ENCODE data around the gene ARL14EP.

The ARL14EP gene

DNA sequence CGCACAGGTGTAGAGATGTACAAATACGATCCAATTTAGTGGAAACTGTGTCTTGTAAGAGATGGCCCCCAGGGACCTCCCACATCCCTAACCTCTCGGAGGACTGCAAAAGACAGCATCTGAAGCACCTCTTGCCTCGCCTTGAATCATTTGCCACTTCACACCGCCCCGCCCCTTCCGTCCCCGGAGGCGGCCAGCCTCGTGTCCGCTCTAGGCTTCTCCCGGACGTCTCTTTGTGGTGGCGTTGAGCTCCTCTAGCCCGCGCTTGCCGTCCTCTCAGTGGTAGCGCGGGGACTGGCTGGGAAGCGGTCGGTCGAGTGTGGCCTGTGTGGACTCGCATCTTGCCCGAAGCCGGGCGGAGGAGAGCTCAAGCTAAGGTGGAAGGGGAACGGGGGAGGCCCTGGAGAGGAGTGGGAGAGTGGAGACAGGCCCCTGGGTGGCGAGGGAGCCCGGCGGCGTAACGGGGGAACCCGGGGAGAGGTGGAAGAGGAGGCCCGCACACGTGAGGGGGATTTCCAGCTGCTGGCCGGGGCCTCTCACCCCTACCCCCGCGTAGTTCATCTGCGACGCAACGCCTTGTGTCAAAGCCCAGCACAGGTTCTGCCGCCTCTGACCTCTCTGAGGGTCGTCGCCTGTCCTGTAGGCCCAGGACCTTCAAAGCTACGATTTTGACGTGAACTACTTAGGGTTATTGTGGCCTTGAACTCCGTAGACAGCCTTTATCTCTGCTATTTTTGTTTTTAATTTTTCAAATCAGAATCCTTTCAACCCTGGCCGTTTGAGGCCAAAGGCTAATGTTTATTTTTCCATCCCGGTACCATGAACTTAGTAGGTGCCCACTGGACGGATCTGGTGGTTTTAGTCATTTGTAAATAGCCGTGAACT is at the start of gene ARL14EP:
TSS of gene ARL14EP (plus strand) at position 279 of the 885 bp plus-strand sequence. CDS start 7,845 bp downstream, outside the sequence.
- DNase-seq (ENCODE audit: low read depth in 2 of 2) = peak; percentile 75 to 87

DNA sequence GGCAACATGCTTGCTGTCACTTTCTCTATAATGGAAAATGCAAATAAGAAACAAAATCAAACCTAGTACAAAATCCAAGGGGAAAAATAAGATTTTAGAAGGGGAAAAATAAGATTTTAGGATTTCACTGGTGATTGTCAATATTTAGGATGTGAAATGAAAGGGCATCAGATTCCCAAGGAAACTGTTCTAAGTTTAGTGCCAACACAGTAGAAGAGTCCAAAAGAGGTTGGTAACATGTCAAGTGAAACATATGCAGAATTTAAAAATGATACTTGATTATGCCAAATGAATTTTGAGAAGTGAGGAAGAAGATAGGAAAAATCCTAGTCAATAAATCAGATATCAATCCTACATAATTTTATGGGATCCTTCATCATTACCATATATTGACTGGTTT is 45.7 kb upstream of the ARL14EP start:
- no peak for DNase-seq (ENCODE audit: low read depth in 2 of 2)

DNA sequence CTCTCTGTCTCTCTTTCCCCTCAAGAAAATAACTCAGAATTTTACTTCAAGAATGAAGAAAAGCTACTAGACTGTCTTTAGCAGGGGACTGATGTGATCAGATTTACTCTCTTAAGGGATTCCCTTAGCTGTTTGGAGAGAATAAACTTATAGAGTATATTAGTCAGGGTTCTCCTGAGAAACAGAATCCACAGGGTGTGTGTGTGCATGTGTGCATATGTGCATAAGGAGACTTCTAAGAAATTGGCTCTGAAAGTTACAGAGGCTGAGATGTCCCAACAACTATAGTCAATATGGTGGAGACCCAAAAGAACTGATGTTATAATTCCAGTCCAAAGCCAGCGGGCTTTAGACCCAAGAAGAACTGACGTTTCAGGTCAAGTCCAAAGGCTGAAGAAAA is 43.1 kb upstream of the ARL14EP start:
- DNase-seq (ENCODE audit: low read depth in 2 of 2) = no peak

DNA sequence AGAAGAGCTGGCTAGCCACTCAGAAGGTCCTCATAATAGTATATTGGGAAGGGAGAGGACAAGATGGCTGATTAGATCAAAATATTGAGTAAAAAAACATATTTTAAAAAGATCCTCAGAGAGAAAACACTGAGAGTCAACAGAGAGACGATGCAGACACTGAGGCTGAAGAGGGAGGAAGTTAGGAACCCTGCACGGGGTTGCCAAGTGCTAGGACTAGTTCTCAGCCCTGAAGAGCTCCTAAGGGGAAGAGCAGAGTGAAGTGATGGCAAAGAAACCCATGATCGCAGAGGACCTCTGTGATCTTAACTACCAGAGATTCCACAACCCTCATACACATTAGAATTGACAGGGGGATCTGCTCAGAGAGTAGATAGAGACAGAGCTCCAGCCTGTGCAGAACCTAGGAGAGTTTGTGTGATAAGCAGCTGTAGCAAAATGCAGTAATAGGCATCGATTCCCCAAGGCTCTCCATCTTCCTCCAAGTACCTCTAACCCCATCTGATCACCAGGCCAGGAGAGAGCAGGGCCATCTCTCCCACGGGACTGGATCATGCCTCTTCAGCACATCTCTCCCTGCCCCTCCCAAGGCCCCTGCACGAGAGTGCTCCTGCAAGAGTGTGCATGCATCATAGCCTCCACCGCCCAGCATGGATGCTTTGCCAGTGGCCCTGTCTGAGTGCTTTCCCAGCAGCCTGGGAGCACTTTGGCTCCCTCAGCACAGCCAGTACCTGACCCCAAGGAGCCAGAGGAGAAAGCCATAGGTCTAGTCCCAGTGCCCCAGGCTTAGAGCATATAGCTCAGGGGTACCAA is 41.2 kb upstream of the ARL14EP start:
- DNase-seq (ENCODE audit: low read depth in 2 of 2) = no peak

- DNase-seq (ENCODE audit: low read depth in 2 of 2) = no peak
Observed at GRCh38 chr11:30282289-30282631, 40.6 kb upstream of the ARL14EP start.

DNA sequence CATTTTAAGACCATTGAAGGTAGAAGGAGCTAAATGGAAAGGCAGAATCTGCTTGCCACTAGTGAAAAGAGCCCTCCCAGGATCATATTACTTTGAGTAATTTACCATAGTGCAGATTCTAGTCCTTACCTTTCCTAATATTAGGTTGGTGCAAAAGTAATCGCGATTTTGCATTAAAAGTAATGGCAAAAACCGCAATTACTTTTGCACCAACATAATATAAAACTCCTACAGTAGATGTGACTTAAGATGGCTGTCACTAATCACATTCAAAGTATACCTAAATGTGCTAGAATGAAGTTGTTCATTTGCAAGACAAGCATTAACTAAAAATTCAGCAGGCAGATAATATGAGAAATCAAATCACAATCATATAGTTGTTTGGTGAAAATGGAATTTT is 38.1 kb upstream of the ARL14EP start:
- no peak for DNase-seq (ENCODE audit: low read depth in 2 of 2)

GRCh38 chr11:30285416-30286121 is 37.3 kb upstream of the ARL14EP start:
- DNase-seq (ENCODE audit: low read depth in 2 of 2) = no peak

DNA sequence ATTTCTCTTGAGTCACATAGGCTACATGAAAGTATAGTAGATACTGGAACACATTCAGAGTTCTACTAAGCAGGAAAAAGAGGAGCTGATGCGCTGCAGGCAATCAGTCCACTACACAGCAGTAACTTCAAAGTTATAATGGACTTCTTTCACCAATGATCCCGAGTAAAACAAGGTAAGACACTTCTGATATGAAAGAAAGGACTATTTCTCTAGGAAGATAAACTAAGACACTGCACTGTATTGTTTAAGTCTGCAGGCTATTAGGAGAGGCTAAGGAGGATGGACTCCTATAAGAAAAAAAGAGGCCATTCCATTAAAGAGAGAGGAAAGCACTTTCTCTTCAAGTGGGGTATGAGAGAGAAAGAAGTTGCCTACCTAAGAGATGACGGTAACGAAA is 31.6 kb upstream of the ARL14EP start:
- DNase-seq (ENCODE audit: low read depth in 2 of 2) = no peak

DNA sequence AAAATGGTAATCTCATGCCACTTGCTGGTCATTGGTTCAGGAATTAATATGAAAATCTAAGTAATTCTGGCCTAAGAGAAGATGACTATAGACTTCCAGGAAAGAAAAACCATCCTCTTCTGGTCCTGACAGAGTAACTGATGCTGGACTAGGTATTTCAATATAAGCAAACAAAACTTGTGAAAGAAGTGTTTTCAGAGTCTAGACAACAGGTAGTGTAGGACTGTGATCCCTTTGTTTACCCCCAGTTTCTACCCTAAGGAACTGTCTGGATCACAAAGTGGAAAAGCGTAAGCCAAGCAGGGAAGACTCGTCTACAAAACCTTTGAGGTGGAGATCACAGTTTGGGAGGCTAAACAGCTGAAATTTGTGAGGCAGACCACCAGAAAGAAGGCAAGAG is 30.4 kb upstream of the ARL14EP start:
- no peak for DNase-seq (ENCODE audit: low read depth in 2 of 2)

DNA sequence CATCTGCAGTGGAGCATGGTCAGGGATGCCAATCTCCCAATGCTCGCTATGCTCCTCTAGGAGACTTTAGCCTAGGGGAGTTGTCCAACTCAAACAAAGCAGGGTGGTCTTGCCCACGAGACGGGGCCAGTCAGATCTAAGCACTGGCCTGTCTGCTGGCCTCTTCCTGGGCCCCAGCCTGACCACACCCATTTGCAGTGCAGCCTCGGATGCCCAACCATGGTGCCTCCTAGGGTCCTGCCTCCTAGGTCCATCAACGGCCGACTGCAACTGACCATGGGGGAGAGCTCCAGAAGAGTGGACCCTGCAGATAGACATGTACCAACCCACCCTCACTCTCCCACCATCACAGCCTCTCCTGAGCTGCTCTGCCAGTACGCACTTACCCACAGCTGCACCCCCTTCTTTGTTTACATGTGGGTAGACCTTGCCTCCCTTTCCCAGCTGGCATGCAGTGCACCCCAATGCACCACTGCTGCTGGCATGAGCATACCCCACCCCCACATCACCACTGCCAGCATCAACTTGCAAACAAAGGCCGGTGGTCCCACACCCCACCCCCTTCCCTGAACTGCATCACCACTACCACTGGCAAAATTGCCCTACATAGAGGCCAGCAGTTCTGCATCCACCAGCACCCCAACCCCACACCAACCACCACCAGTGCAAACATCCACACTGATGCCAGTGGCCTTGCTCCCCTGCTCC is 27.6 kb upstream of the ARL14EP start:
- DNase-seq (ENCODE audit: low read depth in 2 of 2) = no peak

DNA sequence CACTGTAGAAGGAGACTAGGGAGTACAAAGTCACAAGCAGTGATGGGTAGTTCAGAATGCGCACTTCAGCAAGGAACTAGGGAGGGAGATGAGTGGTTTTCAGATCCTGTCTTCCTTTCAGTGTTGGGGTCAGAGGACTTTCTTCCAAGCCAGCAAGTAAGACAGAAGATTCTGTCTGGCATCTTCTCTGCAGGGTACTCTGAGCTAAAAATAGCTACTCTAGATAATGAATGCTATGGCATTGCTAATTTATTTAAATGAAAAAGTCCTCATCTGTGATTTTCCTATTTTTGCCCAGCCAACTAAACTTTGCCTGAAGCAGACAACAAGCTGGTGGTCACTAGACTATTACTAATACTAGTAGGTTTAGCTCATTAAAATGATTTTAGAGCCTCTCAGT is 18.3 kb upstream of the ARL14EP start:
- DNase-seq (ENCODE audit: low read depth in 2 of 2) = no peak

GRCh38 chr11:30310623-30311022 is 12.3 kb upstream of the ARL14EP start:
- no peak for DNase-seq (ENCODE audit: low read depth in 2 of 2)

DNA sequence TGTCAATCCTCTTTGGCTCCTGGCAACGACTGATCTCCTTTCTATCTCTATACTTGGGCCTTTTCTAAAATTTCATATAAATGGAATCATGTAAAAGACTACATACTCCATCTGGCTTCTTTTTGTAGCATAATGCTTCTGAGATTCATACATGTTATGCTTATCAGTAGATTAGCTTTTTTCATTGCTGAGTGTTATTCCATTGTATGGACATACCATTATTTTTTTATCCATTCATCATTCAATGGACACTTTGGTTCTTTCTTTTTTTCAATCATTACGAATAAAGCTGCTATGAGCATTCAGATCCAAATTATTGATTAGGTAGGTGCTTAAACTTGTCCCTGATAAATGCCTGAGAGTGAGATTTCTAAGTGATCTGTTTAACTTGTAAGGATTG is 11.7 kb upstream of the ARL14EP start:
- no peak for DNase-seq (ENCODE audit: low read depth in 2 of 2)

GRCh38 chr11:30312243-30312642 is 10.7 kb upstream of the ARL14EP start:
- DNase-seq (ENCODE audit: low read depth in 2 of 2) = no peak

DNA sequence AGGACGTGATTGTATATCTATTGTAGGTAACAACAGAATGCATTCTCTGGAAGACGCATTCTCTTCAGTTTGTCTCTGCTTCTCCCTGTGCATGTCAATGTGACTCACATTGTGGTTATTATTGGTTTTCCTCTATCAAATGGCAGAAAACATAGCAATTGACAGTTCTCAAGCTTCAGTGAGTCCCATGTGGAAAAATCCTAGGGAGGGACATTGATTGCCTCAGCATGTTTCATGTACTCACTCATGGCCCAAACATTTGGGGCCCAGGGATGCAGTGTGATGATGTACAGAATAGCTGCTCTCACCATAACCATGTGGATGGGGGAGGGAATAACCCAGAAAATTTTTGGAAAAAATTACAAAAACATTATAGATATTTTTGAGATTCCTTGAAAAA is 9.3 kb upstream of the ARL14EP start:
- no peak for DNase-seq (ENCODE audit: low read depth in 2 of 2)

DNA sequence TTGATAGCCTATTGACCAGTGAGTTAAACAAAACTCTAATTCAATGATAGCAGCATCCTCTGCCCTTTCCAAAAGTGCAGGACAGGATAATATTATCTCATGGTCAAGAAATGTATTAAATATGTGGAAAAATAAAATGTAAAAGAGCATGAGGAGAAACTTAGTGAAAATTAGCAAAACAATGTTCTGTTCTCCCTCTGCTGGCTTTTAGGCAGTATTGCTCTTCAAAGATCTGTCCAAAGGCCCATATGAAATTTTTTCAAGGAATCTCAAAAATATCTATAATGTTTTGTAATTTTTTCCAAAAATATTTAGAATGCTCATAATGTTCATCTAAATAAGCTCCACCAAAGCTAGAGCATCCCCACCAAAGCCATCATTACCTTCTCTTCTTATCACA is 8.3 kb upstream of the ARL14EP start:
- DNase-seq (ENCODE audit: low read depth in 2 of 2) = no peak

DNA sequence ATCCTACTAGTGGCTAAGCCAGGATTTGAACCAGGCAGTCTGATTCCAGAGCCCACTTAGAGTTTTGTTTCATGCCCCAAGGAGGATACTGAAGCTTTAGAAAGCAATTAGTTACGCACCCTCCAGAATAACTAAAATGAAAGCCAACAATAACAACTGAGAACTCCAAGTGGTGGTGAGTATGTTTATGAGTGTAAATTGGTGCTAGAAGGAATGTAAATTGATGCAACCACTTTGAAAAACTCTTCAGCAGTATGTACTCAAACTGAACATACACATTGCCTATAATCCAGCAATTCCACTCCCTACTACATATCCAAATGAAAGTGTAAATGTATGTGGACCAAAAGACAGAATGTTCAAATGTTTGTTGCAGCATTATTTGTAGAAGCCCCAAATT is 6.7 kb upstream of the ARL14EP start:
- no peak for DNase-seq (ENCODE audit: low read depth in 2 of 2)

GRCh38 chr11:30317030-30317429 is 5.9 kb upstream of the ARL14EP start:
- no peak for DNase-seq (ENCODE audit: low read depth in 2 of 2)

DNA sequence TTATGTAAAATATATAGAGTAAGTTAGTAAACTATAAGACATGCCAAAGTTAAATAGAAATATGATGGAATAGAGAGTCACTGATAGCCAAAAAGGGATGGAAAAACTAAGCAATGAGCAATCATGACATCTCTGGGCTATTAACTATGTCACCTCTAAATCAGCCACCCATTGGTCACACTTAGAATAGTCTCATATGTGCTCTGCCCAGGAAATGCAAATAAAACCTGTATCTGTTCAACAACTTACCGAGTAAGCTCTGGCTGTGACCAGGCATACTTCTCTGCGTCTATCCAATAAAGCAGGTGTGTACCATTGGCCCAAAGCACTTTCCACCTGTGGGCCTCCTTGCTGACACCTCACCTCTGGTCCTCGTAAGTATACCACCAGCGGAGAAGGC is 1.6 kb upstream of the ARL14EP start:
- DNase-seq (ENCODE audit: low read depth in 2 of 2) = no peak

- DNase-seq (ENCODE audit: low read depth in 2 of 2) = no peak
Observed at GRCh38 chr11:30322191-30322590, 713 bp upstream of the ARL14EP start.

- DNase-seq (ENCODE audit: low read depth in 2 of 2) = no peak
Observed at GRCh38 chr11:30326114-30326778, 3.3 kb downstream of the ARL14EP start.
